COLO829 (cell line): ENCODE measurements around the gene DERL3.
"Not testable (repeated sequence)": the region's sequence is repeated elsewhere in the genome, so short reads cannot be mapped to it uniquely, and the experiment has no call there.

ENCODE experiments used
- DNase-seq: peaks from one replicate; pipeline ENCODE4 v3.0.0; 2012; ENCODE audit warnings: low spot score

Gene DERL3

DNA sequence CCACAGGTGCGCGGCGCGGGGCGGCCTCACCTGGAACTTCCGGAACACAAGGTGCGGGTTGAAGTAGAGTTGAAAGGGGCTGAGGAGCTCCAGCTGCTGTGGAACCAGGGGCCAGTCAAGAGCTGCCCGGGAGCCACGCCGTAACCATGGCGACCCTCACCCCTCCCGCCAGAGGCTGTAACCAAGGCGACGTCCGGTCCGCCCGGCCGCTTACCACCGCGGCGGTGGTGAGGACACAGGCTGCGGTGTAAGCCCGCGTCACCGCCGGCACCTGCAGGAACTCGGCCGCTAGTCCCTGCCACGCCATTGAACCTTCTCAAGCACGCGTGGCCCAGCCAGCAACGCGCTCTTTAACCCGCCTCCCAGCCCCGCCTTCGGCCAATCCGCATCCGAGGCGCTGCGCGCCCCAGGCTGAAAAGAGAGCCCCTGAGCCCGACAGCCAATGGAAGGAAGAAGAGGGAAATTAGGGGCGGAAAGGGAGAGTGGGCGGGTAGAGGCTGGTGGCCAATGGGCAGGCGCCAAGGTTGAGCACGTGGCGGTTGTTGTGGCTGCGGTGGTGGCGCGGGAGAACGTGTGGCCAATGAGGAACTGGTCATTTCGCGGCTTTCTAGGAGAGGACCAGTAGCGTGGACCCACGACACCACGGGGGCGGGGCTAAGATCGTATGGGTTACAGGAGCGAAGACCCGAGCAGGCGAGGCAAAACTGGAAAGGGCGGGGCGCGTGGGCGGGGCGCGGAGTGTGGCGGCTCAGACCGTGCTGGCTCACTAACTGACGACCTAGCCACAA, at the start of gene DERL3:
TSS of gene DERL3 (minus strand) at position 326 of the 788 bp plus-strand sequence. CDS start at position 307, 19 bp downstream.
- DNase-seq: peak; percentile 98

DNA sequence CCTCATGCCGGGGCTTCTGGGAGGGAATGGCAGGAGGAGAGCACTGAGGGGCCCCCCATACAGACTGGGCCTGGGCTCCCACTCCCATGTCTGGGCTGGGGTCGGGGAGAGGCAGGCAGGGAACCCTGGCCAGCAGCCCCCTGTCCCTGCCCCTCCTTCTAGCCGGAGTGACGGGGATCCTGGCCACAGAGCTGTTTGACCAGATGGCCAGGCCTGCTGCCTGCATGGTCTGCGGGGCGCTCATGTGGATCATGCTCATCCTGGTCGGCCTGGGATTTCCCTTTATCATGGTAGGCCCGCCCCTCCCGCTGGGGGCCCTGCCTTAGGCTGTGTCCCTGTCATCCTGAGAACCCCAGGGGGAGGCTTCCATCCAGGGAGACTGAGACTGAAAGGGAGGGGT, 45.3 kb upstream of the DERL3 start:
- DNase-seq: no peak

GRCh38 chr22:23883658-23884057, 44.9 kb upstream of the DERL3 start:
- no peak for DNase-seq

DNA sequence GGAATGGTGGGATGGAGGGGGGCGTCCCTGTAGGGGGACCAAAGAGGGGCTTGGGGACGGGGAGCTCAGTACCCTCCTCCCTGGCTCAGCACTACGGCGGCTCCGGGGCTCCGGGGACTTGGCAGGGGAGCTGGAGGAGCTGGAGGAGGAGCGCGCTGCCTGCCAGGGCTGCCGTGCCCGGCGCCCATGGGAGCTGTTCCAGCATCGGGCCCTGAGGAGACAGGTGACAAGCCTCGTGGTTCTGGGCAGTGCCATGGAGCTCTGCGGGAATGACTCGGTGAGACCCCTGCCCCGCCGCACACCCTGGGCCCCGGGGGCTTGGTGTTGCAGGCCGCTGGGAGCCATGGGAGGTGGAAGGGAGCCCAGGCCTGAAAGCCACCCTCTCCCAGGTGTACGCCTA, 43.6 kb upstream of the DERL3 start:
- no peak for DNase-seq

DNA sequence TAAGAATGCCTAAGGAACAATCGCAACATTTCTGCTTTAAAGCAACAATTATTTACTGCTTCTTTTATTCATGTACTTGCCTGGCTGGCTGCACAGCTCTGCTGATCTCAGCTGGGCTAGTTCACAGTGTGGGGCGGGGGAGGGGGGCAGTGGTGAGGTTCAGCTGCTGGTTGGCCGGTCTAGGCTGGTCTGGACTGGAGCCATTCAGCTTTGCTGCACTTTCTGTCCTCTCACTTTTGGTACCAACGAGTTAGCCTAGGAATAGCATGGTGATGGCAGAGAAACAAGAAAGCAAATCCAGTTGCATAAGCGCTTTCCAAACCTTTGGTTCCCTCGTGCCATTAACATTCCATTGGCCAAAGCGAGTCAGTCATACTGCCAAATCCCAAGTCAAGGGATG, 39.4 kb upstream of the DERL3 start:
- no peak for DNase-seq

- DNase-seq: no peak
Measured at GRCh38 chr22:23877566-23877965, 38.8 kb upstream of the DERL3 start.

DNA sequence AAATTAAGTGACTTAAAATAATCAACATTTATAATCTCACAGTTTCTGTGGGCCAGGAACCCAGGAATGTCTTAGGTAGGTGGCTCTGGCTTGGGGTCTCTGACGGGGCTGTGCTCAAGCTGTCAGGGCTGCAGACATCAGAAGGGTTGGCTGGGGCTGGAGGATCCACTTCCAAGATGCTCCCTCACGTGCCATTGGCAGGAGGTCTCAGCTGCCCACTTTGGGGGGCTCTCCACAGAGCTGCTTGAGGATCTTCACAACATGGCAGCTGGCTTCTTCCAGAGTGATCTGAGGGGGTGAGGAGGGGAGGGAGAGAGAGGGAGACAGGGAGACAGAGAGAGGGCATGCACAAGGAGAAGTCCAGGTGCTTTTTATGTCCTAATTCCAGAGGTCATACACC, 37.0 kb upstream of the DERL3 start:
- no peak for DNase-seq

GRCh38 chr22:23874871-23875270, 36.1 kb upstream of the DERL3 start:
- peak; percentile 94 for DNase-seq

- no peak for DNase-seq
Measured at GRCh38 chr22:23868580-23868979, 29.8 kb upstream of the DERL3 start.

DNA sequence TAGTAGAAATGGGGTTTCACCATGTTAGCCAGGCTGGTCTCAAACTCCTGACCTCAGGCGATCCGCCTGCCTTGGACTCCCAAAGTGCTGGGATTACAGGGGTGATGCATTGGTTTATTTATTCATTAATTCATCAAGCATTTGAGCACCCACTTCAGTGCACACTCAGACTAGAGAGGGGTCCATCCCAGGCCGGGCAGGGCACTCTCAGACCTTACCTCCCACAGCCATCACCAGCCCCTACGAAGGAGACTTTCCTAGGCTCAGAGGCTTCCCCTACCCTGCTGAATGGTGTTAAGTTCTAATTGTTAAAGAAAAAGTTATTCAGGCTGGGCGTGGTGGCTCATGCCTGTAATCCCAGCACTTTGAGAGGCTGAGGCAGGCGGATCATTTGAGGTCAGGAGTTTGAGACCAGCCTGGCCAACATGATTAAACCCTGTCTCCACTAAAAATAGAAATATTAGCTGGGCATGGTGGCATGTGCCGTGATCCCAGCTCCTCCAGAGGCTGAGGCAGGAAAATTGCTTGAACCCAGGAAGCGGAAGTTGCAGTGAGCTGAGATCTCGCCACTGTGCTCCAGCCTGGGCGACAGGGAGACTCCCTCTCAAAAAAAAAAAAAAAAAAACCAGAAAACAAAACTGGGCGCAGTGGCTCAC, 25.8 kb upstream of the DERL3 start:
- not testable (repeated sequence) for DNase-seq

DNA sequence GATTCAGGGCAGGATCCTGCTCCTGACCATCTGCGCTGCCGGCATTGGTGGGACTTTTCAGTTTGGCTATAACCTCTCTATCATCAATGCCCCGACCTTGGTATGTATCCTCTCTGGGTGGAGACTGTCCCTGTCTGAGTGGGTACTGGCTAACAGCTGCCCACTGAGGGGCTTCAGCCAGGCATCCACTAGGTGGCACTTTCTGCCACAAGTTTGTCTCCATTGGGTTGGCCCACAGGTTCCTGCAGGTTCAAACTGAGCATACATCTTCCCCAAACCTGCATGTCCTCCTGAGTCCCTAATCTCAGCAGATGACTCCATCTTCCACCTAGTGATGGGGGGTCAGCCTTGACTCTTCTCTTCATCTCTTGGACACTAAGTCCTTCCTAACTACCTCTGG, 23.3 kb upstream of the DERL3 start:
- peak; percentile 71 for DNase-seq

GRCh38 chr22:23860187-23860586, 21.4 kb upstream of the DERL3 start:
- not testable (repeated sequence) for DNase-seq

DNA sequence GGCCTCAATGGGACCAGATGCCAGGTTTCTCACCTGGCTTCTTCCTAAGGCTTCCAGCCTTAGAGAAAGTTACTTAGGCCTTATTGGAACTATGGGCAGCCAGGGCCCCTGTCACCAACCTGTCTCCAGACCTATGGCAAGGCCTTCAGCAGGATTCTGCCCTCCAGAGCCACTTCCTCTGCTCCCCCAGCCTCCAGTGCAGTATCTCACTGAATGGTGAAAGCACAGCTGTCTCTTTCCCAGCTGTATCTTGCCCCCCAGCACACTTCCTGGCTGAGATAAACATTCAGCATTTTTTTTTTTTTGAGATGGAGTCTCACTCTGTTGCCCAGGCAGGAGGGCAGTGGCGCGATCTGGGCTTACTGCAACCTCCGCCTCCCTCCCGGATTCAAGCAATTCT, 20.4 kb upstream of the DERL3 start:
- no peak for DNase-seq

GRCh38 chr22:23858484-23858815, 19.6 kb upstream of the DERL3 start:
- DNase-seq: no peak

GRCh38 chr22:23857606-23858483, 19.0 kb upstream of the DERL3 start, which contains the start of gene SLC2A11:
SLC2A11 (plus strand) TSS chr22:23857875; CDS start chr22:23858000, 125 bp downstream.
- peak; percentile 99 for DNase-seq

- DNase-seq: peak; percentile 37
Measured at GRCh38 chr22:23856721-23857605, 18.2 kb upstream of the DERL3 start.

GRCh38 chr22:23850136-23850611, 11.4 kb upstream of the DERL3 start:
- DNase-seq: no peak

GRCh38 chr22:23849009-23850006, 10.5 kb upstream of the DERL3 start:
- peak; percentile 88 for DNase-seq

DNA sequence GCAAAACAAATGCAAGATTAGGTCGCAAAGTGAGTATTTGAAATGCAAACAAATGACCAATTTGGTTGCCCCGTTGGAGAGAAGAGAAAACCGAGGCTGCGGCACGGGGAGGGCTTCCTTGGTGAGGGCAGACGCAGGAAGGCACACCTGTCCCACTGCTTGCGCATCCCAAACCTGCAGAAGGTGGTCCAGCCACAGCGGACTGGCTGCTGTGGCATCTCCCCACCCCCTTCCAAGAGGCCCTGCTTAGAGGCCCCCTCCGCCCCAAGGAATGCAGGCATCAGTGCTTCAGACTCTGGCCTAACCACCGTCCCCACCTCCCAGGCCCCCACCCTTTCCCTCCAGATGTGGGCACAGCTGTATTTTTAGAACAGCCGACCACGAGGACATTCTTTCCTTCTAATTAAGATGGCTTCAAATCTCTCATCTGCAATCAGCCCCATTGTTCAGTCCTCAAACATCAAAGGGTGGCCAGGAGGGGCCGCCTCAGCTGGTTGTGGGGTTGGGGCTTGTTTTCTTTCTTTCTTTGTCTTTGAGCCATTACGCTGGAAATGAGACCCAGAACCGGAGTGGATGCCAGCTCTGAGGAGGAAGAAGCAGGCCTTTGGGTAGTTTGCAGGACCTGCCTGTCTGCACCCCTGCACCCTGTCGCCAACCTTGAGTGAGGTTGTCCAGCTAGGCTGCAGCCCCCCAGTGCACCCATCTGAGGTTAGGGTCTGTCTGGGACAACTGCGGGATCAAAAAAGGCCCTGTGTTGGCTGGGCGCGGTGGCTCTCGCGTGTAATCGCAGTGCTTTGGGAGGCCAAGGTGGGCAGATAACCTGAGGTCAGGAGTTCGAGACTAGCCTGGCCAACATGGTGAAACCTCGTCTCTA, 9.4 kb upstream of the DERL3 start:
- no peak for DNase-seq
